GM18508 (cell line): Measurements from ENCODE around the gene P4HA2.

Experiments used
- ATAC-seq: cut with Tn5 transposase; IDR thresholded peaks from one replicate; pipeline ENCODE4 v1.9.1; 2021; ENCODE audit warnings: moderate number of reproducible peaks; ENCODE audit not compliant: insufficient read depth, unreplicated experiment

The P4HA2 gene

GRCh38 chr5:132227485-132228240 lies at the start of gene P4HA2:
TSS of gene P4HA2 (minus strand) at chr5:132227853. CDS start at chr5:132218626, 9,227 bp downstream.
- no peak for ATAC-seq

GRCh38 chr5:132277256-132277655 lies 49.6 kb upstream of the P4HA2 start:
- no peak for ATAC-seq

DNA sequence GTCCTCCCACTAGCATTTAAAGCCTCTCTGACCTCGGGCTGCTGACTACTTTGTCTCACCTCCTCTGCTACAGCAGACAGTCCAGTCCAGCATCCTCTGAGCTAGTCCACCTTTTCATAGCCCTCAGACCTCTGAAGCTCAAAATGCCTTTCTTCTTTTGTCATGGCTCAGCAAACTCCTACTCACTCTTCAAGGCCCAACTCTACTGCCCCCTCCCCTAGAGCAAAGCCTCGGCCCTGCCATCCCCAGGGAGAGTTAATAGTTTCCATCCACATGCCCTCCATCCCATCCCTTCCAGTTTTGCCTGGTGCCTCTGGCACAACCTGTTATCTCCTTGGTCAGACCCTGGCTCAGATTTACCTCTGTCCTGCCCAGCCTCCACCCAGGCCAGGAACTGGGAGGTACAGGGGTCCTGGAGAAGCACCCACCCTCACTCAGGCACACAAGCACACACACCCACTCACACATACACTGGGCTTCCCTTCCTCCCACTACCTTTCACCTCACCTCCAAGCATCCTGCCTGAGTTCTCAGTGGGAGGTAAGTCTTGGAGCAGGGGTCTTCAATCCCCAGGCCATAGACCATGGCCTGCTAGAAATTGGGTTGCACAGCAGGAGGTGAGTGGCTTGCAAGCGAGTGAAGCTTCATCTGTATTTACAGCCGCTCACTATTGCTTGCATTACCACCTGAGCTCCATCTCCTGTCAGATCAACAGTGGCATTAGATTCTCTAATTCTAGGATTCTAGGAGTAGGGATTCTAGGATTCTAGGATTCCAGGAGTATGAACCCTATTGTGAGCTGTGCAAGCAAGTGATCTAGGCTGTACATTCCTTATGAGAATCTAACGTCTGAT lies 47.9 kb upstream of the P4HA2 start:
- no peak for ATAC-seq

DNA sequence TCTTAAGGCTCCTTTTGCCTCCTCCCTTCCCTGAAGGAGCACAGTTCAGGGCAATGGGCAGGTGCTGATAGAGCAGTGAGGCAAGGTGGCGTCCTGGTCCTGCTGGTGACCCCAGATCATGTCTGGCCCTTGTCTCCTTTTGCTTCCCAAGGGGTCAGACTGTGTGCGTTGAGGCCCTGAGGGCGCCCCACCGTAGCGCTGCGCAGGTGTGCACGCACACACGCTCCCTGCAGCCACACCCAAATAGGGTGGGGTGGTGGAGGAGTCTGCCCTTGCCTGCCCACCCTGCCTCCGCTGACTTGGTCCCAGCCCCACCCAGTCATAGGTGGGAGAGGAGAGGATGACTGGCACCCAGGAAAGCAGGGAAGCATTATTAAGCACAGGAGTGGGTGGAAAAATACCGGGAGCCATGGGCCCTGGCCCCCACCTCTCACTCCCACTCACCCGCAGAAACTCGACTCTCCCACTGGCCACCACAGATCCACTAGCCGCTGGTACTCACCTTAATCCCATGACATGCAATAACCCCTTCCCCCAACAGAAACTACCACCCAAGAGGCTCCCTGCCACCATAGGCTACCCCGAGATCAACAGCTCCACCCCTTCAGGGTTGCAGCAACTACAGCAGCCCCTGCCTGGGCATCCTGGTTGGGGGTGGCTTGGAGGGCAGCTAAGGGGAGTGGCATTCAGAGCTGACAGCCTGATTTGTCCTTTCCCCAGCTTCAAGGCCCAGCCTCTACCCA lies 46.6 kb upstream of the P4HA2 start:
- ATAC-seq, result no peak

DNA sequence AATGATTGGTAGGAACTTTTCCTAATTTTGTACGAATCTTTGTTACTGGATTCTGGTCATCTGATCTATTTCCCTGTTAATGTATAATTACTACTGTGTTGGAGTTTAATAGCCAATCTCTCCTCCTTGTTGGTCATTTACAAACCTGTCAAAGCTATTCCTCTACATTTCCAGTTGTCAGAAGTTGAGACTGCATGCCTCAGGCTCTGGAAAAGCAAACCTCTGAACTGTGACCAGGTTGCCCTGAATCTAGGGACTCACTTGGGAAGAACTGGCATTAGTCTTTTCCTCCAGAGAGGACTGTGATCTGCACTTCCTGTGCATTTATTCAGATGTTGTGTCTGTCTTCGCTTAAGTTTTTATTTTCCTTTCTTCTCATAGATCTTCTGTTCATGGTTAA lies 46.0 kb upstream of the P4HA2 start:
- no peak for ATAC-seq

GRCh38 chr5:132272311-132273210 lies 44.9 kb upstream of the P4HA2 start:
- ATAC-seq, result no peak

- no peak for ATAC-seq
Observed at GRCh38 chr5:132271251-132272246, 43.9 kb upstream of the P4HA2 start.

- no peak for ATAC-seq
Observed at GRCh38 chr5:132270706-132271105, 43.1 kb upstream of the P4HA2 start.

DNA sequence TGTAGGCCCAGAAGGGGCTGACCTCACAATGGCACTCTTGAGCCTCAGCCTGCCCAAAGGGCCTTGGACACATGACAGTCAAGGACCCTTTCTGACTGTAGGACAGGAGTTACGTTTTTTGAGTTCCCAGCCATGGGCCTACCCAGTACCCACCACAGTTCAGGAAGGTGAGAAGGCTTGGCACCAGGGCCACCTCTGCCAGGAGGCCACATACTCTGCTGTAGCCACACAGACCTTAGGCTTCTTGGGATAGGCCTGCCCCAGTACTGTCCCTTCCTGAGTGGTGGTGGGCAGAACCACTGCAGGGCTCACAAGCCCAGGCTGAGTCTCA lies 42.6 kb upstream of the P4HA2 start:
- ATAC-seq, result no peak

DNA sequence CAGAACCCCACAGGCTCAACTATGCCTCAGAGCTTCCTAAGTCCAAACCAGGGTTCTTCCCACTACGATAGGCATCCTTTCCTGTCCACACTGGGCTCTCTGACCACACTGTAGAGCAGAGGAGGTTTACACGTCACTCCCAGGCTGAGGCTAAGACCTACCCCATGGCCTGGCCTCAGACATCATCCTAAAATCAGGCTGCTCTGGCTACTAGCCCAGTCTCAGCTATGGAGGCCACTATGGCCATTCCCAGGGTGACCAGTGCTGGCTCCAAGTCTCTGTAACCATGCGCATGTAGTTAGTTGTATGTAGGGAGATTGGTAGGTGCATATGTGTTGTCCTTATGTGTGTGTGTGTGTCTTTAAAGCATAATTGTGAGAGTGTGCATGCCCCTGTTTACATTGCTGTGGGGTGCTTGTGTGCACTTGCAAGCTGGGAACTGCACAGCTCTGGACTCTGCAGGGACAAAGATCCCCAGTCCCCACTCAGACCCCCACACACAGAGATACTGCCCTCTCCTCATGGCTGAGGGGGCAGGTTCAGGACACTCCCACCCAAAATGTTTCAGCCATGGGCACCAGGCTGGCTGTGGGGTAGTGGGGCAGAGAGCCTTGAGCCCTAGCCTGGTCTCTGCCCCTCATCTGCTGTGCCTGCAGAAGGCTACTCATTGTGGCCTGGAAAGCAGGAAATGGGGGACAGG lies 42.1 kb upstream of the P4HA2 start:
- no peak for ATAC-seq

DNA sequence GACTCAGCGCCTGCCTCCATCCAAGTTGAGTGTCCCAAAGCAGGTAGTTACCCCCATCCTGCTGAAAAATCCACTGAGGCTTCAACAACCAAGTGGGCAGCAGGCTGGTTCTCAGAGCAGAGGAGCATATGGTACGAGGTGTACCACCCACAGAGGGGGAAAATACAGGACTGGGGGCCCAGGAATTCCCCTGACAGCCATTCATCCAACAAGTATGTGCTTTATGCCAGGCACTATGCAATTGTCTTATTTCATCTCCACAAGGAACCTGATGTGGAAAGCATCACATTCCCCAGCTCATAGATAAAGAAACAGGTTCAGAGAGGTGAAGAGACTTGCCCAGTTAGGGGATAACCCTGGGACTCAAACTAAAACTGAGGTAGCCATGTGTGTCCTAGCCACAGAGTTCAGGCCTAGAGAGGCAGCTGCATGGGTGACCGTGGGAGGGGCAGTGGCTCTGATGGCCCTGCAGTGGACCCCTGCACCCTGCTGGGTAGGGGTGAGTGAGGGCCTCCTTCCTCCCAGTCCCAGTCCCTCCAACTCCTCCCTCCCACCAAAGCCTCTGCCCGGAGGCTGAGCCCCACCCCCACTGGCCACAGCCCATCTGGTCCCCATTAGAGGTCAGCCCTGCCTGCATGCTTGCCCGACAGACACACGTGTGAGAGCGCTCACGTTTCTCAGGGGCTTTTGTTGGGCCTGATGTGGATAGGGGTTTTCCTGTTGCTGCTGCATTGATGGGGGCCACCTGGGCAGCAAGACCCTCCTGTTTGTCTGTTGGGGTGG lies 41.3 kb upstream of the P4HA2 start:
- peak; percentile 72 for ATAC-seq

DNA sequence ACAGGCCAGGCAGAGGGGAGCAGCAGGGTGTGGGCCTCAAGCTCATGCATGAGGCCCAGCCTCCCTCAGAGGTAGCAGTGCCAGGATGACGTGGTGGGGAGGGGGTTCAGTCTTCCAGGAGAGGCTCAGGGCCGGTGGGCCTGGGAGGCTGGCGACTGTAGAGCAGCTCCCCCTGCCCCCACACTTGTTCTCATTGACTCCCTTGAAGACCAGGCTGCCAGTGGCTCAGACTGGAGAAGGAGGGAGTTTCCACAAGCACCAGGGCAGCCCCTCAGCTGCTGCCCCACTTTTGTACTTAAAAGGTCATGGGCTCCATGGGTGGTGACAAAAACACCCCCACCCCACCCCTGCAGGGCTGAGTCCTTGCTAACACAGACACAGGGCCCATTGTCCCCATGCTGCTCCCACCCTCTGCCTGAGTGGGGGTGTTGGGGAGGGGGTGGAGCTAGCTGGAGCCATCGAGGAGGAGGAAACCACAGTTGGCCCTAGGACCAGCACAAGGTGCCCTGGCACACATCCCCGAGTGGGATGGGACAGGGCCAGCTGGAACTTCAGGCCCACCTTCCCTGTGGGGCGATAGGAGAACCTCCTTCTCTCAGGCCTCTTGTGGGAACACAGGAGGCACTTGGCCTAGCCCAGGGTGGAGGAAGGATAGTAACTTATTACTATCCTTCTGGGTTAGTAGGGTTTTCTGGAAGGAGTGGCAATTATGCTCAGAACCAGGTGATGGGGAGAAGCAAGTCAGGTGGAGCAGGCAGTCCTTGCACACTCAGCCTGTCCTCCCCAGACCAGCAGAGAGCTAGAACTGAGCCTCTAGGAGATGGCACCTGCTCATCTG lies 40.5 kb upstream of the P4HA2 start:
- no peak for ATAC-seq

DNA sequence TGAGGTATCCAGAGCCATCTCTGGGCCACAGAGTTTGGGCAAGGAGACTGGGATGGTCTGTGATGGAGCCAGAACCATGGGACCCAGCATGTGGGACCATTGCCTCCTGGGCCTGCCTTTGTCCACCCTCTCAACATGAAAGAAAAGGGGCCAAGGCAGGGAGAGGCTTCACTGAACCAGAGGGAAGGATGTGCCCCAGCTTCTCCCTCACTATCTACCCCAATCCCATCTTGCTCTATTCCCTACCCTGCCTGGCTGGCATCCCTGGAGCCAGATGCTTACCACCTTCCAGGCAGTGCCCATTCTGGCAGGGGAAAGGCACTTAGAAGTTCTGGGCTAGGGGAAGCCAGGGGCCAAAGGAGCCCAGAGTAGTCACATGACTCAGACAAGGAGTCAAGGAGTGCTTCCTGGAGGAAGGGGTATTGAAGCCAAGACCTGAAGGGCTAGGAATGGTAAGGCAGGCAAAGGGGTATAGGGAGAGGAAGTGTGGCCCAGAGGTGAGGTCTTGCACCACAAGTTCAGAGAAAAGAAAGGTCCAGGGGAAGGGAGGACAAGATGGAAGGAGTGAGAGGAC lies 39.6 kb upstream of the P4HA2 start:
- ATAC-seq, result no peak

DNA sequence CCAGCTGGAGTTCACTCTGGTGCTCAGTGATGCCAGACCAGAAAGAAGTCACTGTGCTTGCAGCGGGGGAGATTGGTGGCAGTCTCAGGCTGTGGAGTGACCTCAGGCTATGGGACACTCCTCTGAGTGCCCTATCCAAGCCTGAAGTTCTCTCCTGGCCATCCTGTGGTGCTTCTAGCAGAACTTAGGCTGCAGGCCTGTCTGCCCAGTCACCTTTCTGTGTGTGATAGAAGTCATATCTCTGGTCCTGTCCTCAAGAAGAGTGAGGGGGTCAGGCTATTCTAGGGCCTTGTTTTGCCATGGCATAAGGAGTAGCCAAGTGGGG lies 39.1 kb upstream of the P4HA2 start:
- ATAC-seq, result no peak

- no peak for ATAC-seq
Observed at GRCh38 chr5:132266031-132266835, 38.6 kb upstream of the P4HA2 start.
